GM23338 (cell line): Measurements from ENCODE around the gene ABI2. TPM values are rescaled to one million over a fixed set of nuclear protein-coding genes. Genes with fewer than 3 reads are reported as not detected.
A peak's percentile ranks its signal among the peaks of the same experiment; 100 is the strongest.
"Not testable (repeated sequence)": the region's sequence is repeated elsewhere in the genome, so short reads cannot be mapped to it uniquely, and the experiment has no call there.

Source experiments
- ATAC-seq: fragments of 200-7000 bp; cut with Tn5 transposase; 3 replicates; pipeline ENCODE4 v1.9.1; 2020
- DNase-seq: peaks from one replicate; pipeline ENCODE4 v3.0.0-alpha.2; 2015; ENCODE audit warnings: low spot score
- H2AFZ ChIP-seq: fragments of 200-600 bp; sonication (generic); 2 replicates; pipeline ENCODE4 v1.8.0; 2016; ENCODE audit warnings: antibody characterized with exemption, mild to moderate bottlenecking, moderate library complexity
- H3F3A ChIP-seq: fragments of 200-600 bp; sonication (generic); replicated peaks from 2 replicates; pipeline ENCODE4 v1.8.0; 2017; ENCODE audit warnings: antibody characterized with exemption, mixed run types, low read depth
- H3K27ac ChIP-seq: fragments of 200-600 bp; sonication (generic); 2 replicates; pipeline ENCODE4 v1.6.1; 2016; ENCODE audit warnings: low read depth
- H3K27me3 ChIP-seq: fragments of 200-600 bp; sonication (generic); 2 replicates; pipeline ENCODE4 v1.8.0; 2016; ENCODE audit warnings: mild to moderate bottlenecking, mixed run types, moderate library complexity; ENCODE audit not compliant: insufficient read depth
- H3K36me3 ChIP-seq: fragments of 200-600 bp; sonication (generic); 2 replicates; pipeline ENCODE4 v1.8.0; 2016; ENCODE audit warnings: mild to moderate bottlenecking; ENCODE audit not compliant: insufficient read depth
- H3K4me1 ChIP-seq: fragments of 200-600 bp; sonication (generic); 2 replicates; pipeline ENCODE4 v1.8.0; 2016; ENCODE audit warnings: mild to moderate bottlenecking, moderate library complexity; ENCODE audit not compliant: insufficient read depth
- H3K4me2 ChIP-seq: fragments of 200-600 bp; sonication (generic); 2 replicates; pipeline ENCODE4 v1.7.1; 2017; ENCODE audit warnings: mixed run types
- H3K4me3 ChIP-seq: fragments of 200-600 bp; sonication (generic); 2 replicates; pipeline ENCODE4 v1.6.1; 2016; ENCODE audit warnings: mixed run types
- H3K79me2 ChIP-seq: fragments of 200-600 bp; sonication (generic); replicated peaks from 2 replicates; pipeline ENCODE4 v1.8.0; 2017; ENCODE audit warnings: mild to moderate bottlenecking; ENCODE audit not compliant: insufficient read depth
- H3K9me2 ChIP-seq: fragments of 200-600 bp; sonication (generic); 2 replicates; pipeline ENCODE4 v1.8.0; 2017; ENCODE audit not compliant: insufficient read depth
- H4K20me1 ChIP-seq: fragments of 200-600 bp; sonication (generic); replicated peaks from 2 replicates; pipeline ENCODE4 v1.8.0; 2017; ENCODE audit warnings: mild to moderate bottlenecking; ENCODE audit not compliant: insufficient read depth
- H3K27ac Mint-ChIP-seq: 2 replicates; pipeline ENCODE4 v1.8.0; 2020; ENCODE audit warnings: inconsistent platforms, mild to moderate bottlenecking, moderate library complexity, mixed read lengths
- H3K27me3 Mint-ChIP-seq: 3 replicates; pipeline ENCODE4 v1.8.0; 2022; ENCODE audit warnings: low read depth, mild to moderate bottlenecking, moderate library complexity, mixed read lengths, inconsistent platforms; ENCODE audit not compliant: insufficient read depth, poor library complexity
- H3K36me3 Mint-ChIP-seq: 3 replicates; pipeline ENCODE4 v1.8.0; 2021; ENCODE audit warnings: low read depth, mild to moderate bottlenecking, inconsistent platforms, moderate library complexity, mixed read lengths
- H3K4me1 Mint-ChIP-seq: 3 replicates; pipeline ENCODE4 v1.8.0; 2020; ENCODE audit warnings: mild to moderate bottlenecking, inconsistent platforms, mixed read lengths
- H3K4me3 Mint-ChIP-seq: 3 replicates; pipeline ENCODE4 v1.8.0; 2021; ENCODE audit warnings: moderate library complexity, mild to moderate bottlenecking, inconsistent platforms, mixed read lengths
- H3K9me3 Mint-ChIP-seq: 3 replicates; pipeline ENCODE4 v1.8.0; 2020; ENCODE audit warnings: moderate library complexity, mild to moderate bottlenecking, inconsistent platforms, mixed read lengths
- CREB1 ChIP-seq: fragments of 250-450 bp; sonication (Bioruptor Pico); IDR thresholded peaks from 2 replicates; pipeline ENCODE4 v1.5.0; 2020; ENCODE audit warnings: low read depth, mild to moderate bottlenecking, moderate library complexity
- EZH2 ChIP-seq: fragments of 200-600 bp; sonication (generic); IDR thresholded peaks from one replicate; pipeline ENCODE4 v1.8.0; 2017; ENCODE audit warnings: antibody characterized with exemption, mild to moderate bottlenecking, low read depth; ENCODE audit not compliant: unreplicated experiment
- EZH2phosphoT487 ChIP-seq: fragments of 200-600 bp; sonication (generic); IDR thresholded peaks from one replicate; pipeline ENCODE4 v1.8.1; 2018; ENCODE audit warnings: antibody characterized with exemption; ENCODE audit not compliant: unreplicated experiment
- JUNB ChIP-seq: IDR thresholded peaks from one replicate; pipeline ENCODE4 v1.6.1; 2016; ENCODE audit warnings: antibody characterized with exemption; ENCODE audit not compliant: unreplicated experiment
- REST ChIP-seq: IDR thresholded peaks from one replicate; pipeline ENCODE4 v1.6.1; 2018; ENCODE audit warnings: antibody characterized with exemption; ENCODE audit not compliant: unreplicated experiment
- STAT1 ChIP-seq: IDR thresholded peaks from one replicate; pipeline ENCODE4 v1.6.1; 2016; ENCODE audit warnings: antibody characterized with exemption; ENCODE audit not compliant: unreplicated experiment
- ZNF114 ChIP-seq: fragments of 250-450 bp; sonication (Bioruptor Pico); IDR thresholded peaks from 2 replicates; pipeline ENCODE4 v1.5.0; 2020; ENCODE audit warnings: mild to moderate bottlenecking, moderate library complexity
- ZNF462 ChIP-seq: fragments of 250-450 bp; sonication (Bioruptor Pico); IDR thresholded peaks from 2 replicates; pipeline ENCODE4 v1.5.0; 2020; ENCODE audit warnings: mild to moderate bottlenecking, moderate library complexity
- polyA plus RNA-seq: library from polyadenylated mRNA; unstranded; fragments of >200 nt; fragmentation: Nextera tagmentation; extraction: Ambion mirVana; gene quantifications from 2 replicates; pipeline ENCODE4 v1.2.1, GENCODE V29; 2016
- total RNA-seq: library from RNA; depleted of rRNA; stranded (reverse); fragments of >200 nt; shearing (Covaris generic); gene quantifications from 2 replicates; pipeline ENCODE4 v1.2.3, GENCODE V29; 2014

The ABI2 gene
- total and polyA plus RNA-seq, 2 experiments from 2014 or later: 46.5 to 114 TPM

- TF ChIP-seq ZNF462 (CRISPR knock-in tag) (no peak), REST (no peak), JUNB (no peak), EZH2phosphoT487 (no peak), EZH2 (no peak), ZNF114 (no peak), CREB1 (no peak), STAT1 (no peak)
Measured at GRCh38 chr2:203427061-203427460, 98.9 kb downstream of the ABI2 start (continued).

GRCh38 chr2:203429643-203430042 lies 101.4 kb downstream of the ABI2 start:
- H3K27me3 ChIP-seq, H4K20me1 ChIP-seq, H3K36me3 ChIP-seq, H3K4me1 Mint-ChIP-seq, H3F3A ChIP-seq, H3K4me3 Mint-ChIP-seq, H3K27ac ChIP-seq, H3K4me3 ChIP-seq, H3K9me3 Mint-ChIP-seq, H3K79me2 ChIP-seq, ATAC-seq, H3K9me2 ChIP-seq, H3K27me3 Mint-ChIP-seq, H3K4me1 ChIP-seq, H3K27ac Mint-ChIP-seq, H3K4me2 ChIP-seq, H2AFZ ChIP-seq: not testable (repeated sequence)
- peaks cover 46% of the 10 kb centered on the region for H3K36me3 Mint-ChIP-seq
- peak; percentile 21 for DNase-seq
